HG03354 (cell line): ENCODE data around the gene FOXC1.

Source experiments
- ATAC-seq: cut with Tn5 transposase; IDR thresholded peaks from one replicate; pipeline ENCODE4 v1.9.1; 2021; ENCODE audit warnings: mild to moderate bottlenecking; ENCODE audit not compliant: unreplicated experiment, poor library complexity, severe bottlenecking

Gene FOXC1

GRCh38 chr6:1609648-1610496 lies at the start of gene FOXC1:
Gene FOXC1, plus strand, starts transcription at chr6:1609915. Its CDS starts 531 bp downstream, at chr6:1610446.
- peak; percentile 59 for ATAC-seq

- ATAC-seq, result no peak
Measured at GRCh38 chr6:1560281-1561058, 49.2 kb upstream of the FOXC1 start.

- no peak for ATAC-seq
Measured at GRCh38 chr6:1561355-1561754, 48.4 kb upstream of the FOXC1 start.

- ATAC-seq, result no peak
Measured at GRCh38 chr6:1562171-1562955, 47.4 kb upstream of the FOXC1 start.

- no peak for ATAC-seq
Measured at GRCh38 chr6:1569377-1569776, 40.3 kb upstream of the FOXC1 start.

GRCh38 chr6:1570848-1571247 lies 38.9 kb upstream of the FOXC1 start:
- ATAC-seq, result no peak

- no peak for ATAC-seq
Measured at GRCh38 chr6:1572892-1573291, 36.8 kb upstream of the FOXC1 start.

- no peak for ATAC-seq
Measured at GRCh38 chr6:1574083-1574761, 35.5 kb upstream of the FOXC1 start.

GRCh38 chr6:1574890-1575209 lies 34.9 kb upstream of the FOXC1 start:
- no peak for ATAC-seq

- ATAC-seq, result no peak
Measured at GRCh38 chr6:1575210-1576041, 34.3 kb upstream of the FOXC1 start.

- ATAC-seq, result no peak
Measured at GRCh38 chr6:1576166-1576565, 33.5 kb upstream of the FOXC1 start.

GRCh38 chr6:1576711-1577110 lies 33.0 kb upstream of the FOXC1 start:
- no peak for ATAC-seq

GRCh38 chr6:1577146-1577680 lies 32.5 kb upstream of the FOXC1 start:
- ATAC-seq, result no peak

GRCh38 chr6:1577896-1578745 lies 31.6 kb upstream of the FOXC1 start:
- peak; percentile 54 for ATAC-seq

- no peak for ATAC-seq
Measured at GRCh38 chr6:1579096-1579495, 30.6 kb upstream of the FOXC1 start.

- ATAC-seq, result no peak
Measured at GRCh38 chr6:1580109-1580508, 29.6 kb upstream of the FOXC1 start.

- ATAC-seq, result no peak
Measured at GRCh38 chr6:1580585-1580984, 29.1 kb upstream of the FOXC1 start.
